Muscle of leg (tissue), 11 donors: Measurements from ENCODE around the gene BIRC7. TPM values are rescaled to one million over a fixed set of nuclear protein-coding genes. Genes with fewer than 3 reads are reported as not detected.
"Not testable (repeated sequence)": the region's sequence is repeated elsewhere in the genome, so short reads cannot be mapped to it uniquely, and the experiment has no call there.

Experiments
- DNase-seq: peaks from one replicate; pipeline ENCODE4 v3.0.0; 2013
- H3K27ac ChIP-seq: one replicate; pipeline ENCODE4 v1.5.1; 2013; ENCODE audit warnings: mild to moderate bottlenecking, low read length, control low read depth
- H3K27me3 ChIP-seq: one replicate; pipeline ENCODE4 v1.6.1; 2013; ENCODE audit warnings: low read length; ENCODE audit not compliant: control insufficient read depth, insufficient read depth
- H3K36me3 ChIP-seq: one replicate; pipeline ENCODE4 v1.6.1; 2013; ENCODE audit warnings: low read length; ENCODE audit not compliant: control insufficient read depth, insufficient read depth
- H3K4me1 ChIP-seq: one replicate; pipeline ENCODE4 v1.6.1; 2013; ENCODE audit warnings: low read length; ENCODE audit not compliant: control insufficient read depth, insufficient read depth
- H3K4me3 ChIP-seq: one replicate; pipeline ENCODE4 v1.5.1; 2013; ENCODE audit warnings: low read length, control low read depth
- H3K9me3 ChIP-seq: replicated peaks from 2 replicates; pipeline ENCODE4 v1.6.1; 2013; ENCODE audit warnings: low read depth, low read length; ENCODE audit not compliant: control insufficient read depth
- WGBS: methylation state at CpG from one replicate; pipeline ENCODE4 v1.1.5; 2013; ENCODE audit warnings: missing lambda C conversion rate; ENCODE audit not compliant: insufficient coverage; 5-methylcytosine and 5-hydroxymethylcytosine counted together
- polyA plus RNA-seq, 8 donors: library from polyadenylated mRNA; unstranded; fragments of 120-200 nt; gene quantifications; one replicate each; pipeline versions ENCODE4 v1.2.1 to v1.2.3, GENCODE V29; 2013; ENCODE audit warnings: inconsistent platforms in 1 of 8, low replicate concordance in 1 of 8; ENCODE audit not compliant: insufficient read length in 8 of 8, insufficient read depth in 1 of 8
- total RNA-seq: library from RNA; stranded (reverse); fragments of 120-200 nt; gene quantifications from one replicate; pipeline ENCODE4 v1.2.4, GENCODE V29; 2013

Gene BIRC7
- total and polyA plus RNA-seq, 9 donors, result 0.13 to 0.61 (median 0.22) TPM; not detected in 4

DNA sequence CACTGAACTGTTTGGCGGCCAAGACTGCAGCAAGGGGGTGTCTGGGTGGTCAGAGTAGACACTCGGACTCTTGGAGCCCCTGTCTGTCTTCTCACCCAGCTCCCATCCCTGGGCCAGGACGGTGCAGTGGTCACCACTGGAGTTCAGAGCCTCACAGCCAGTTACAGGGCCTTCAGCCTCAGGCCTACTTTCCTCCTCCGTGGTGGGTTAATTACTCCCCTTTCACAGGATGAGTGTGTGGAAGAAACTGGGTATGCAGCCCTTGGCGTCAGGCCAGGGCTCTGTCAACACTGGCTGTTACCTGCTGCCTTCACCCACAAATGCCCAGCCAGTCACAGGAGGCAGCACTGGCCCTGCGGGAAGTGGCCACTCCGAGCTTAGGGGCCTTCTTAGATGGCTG is 18.0 kb upstream of the BIRC7 start:
- H3K27me3 ChIP-seq, result peaks cover 4% of the 10 kb centered on the region
- WGBS, result 82% methylated on average over 3 of the region's 7 CpGs
- H3K36me3 ChIP-seq, result peaks cover 16% of the 10 kb centered on the region

DNA sequence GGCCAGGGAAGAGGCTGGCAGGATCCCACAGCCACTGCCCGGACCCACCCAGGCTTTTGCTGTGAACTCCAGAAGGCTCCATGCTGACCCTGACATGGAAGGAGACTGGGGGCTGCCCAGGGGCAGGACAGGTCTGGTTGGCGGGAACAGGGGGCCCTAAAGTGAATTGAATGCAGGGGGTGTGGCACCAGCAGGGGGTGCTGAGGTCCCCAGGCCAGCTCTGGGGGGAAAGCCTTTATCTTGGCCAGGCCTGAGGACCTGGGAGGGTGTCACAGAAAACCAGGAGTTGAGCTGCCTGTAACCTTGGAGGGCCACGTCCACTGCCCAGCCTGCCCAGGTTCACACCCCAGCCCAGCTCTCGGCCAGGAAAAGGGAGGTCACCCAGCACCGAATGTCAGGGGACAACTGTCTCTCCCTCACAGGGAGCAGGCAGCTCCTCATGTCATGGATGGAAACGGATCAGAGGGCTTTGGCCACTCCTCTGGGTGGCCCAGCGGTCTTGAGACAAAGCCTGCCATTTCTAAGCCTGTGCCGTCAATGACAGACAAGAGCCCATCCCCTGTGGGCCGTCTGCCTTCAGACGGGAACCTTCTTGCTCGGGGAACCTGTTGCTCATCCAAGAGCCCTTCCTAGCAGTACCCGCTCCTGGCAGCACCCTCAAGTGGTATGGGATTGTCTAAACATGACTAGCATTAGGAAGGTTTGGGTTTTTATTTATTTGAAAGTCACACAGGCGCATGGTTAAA is 16.8 kb upstream of the BIRC7 start:
- Histone ChIP-seq H3K36me3 (peaks cover 7% of the 10 kb centered on the region), H3K27me3 (peaks cover 4% of the 10 kb centered on the region), H3K9me3 (no peaks in the 10 kb centered on the region), H3K4me3 (no peak overlapping the region), H3K27ac (no peak overlapping the region), H3K4me1 (peaks cover 22% of the 10 kb centered on the region)
- WGBS, result 79% methylated on average over 7 of the region's 13 CpGs
- no peak for DNase-seq

More for the DNA sequence above, 18.0 kb upstream of the BIRC7 start:
- DNase-seq, result no peak
- H3K4me3 ChIP-seq, result no peak overlapping the region
- H3K9me3 ChIP-seq, result no peaks in the 10 kb centered on the region
- H3K27ac ChIP-seq, result no peak overlapping the region
- H3K4me1 ChIP-seq, result peaks cover 17% of the 10 kb centered on the region

GRCh38 chr20:63219447-63219821 is 16.3 kb upstream of the BIRC7 start:
- Histone ChIP-seq H3K4me1 (peaks cover 26% of the 10 kb centered on the region), H3K9me3 (no peaks in the 10 kb centered on the region), H3K36me3 (peaks cover 4% of the 10 kb centered on the region), H3K27ac (no peak overlapping the region), H3K27me3 (peaks cover 4% of the 10 kb centered on the region), H3K4me3 (no peak overlapping the region)
- no peak for DNase-seq
- WGBS, result 77% methylated on average over 8 of the region's 8 CpGs

DNA sequence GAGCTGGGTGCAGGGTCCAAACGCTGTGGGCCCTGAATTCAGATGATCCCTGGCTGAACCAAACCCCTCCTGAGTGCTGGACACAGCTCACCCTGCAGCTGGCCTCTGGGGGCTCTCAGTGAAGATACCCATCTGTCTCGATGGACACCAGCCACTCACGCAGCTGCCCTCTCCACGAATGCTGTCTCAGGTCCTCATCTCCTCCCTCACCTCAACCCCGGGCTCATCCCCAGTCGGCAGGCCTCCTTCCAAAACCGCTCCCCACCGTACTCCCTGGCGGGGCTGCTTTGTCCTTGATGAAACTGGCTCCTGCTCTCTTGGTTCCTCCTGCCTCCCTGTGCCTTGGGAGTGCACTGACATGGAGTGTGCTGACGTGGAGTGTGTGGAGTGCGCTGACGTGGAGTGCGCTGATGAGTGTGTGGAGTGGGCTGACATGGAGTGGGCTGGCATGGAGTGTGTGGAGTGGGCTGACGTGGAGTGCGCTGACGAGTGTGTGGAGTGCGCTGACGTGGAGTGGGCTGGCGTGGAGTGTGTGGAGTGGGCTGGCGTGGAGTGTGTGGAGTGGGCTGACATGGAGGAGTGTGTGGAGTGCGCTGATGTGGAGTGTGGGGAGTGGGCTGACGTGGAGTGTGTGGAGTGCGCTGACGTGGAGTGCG is 15.7 kb upstream of the BIRC7 start:
- Histone ChIP-seq H3K27me3 (peaks cover 4% of the 10 kb centered on the region), H3K4me3 (no peak overlapping the region), H3K9me3 (no peaks in the 10 kb centered on the region), H3K36me3 (no peaks in the 10 kb centered on the region), H3K27ac (no peak overlapping the region), H3K4me1 (peaks cover 28% of the 10 kb centered on the region)
- WGBS, result 72% methylated on average over 17 of the region's 25 CpGs
- DNase-seq, result no peak

- Histone ChIP-seq H3K4me1 (peaks cover 26% of the 10 kb centered on the region), H3K27me3 (peaks cover 4% of the 10 kb centered on the region), H3K27ac (no peak overlapping the region), H3K4me3 (no peak overlapping the region), H3K9me3 (no peaks in the 10 kb centered on the region), H3K36me3 (no peaks in the 10 kb centered on the region)
- DNase-seq, result no peak
- 32% methylated on average over 8 of the region's 9 CpGs for WGBS
Observed at GRCh38 chr20:63220696-63221399, 14.9 kb upstream of the BIRC7 start.

GRCh38 chr20:63221400-63222053 is 14.2 kb upstream of the BIRC7 start:
- H3K9me3 ChIP-seq, DNase-seq, H3K4me3 ChIP-seq, H3K36me3 ChIP-seq, H3K27me3 ChIP-seq, H3K27ac ChIP-seq: not testable (repeated sequence)
- 59% methylated on average over 6 of the region's 12 CpGs for whole genome bisulfite sequencing
- H3K4me1 ChIP-seq, result peaks cover 24% of the 10 kb centered on the region

DNA sequence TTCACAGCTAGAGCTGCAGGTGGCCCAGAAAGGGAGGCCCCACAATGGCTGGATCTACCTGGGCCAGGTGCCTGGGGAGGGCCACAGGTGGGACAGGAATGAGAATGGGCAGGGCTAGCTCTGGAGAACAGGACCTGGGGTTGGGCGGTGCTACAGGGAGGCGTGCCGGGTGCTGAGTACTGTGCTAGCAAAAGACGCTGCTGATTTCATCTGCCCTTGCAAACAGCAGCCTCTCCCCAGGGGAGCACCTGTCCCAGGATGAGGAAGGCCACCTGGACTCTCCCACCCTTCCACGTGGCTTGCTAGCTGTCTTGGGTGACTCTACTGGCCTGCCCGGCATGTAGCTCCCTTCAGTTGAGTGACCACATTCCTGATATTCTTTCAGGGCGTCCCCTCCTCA is 13.2 kb upstream of the BIRC7 start:
- no peak for DNase-seq
- peaks cover 18% of the 10 kb centered on the region for H3K4me1 ChIP-seq
- H3K4me3 ChIP-seq, result no peak overlapping the region
- H3K27ac ChIP-seq, result no peak overlapping the region
- 82% methylated on average over 4 of the region's 7 CpGs for WGBS
- peaks cover 7% of the 10 kb centered on the region for H3K27me3 ChIP-seq
- no peaks in the 10 kb centered on the region for H3K36me3 ChIP-seq
- H3K9me3 ChIP-seq, result no peaks in the 10 kb centered on the region

- 38% methylated on average over 9 of the region's 12 CpGs for WGBS
- H3K27me3 ChIP-seq, result peaks cover 7% of the 10 kb centered on the region
- no peaks in the 10 kb centered on the region for H3K36me3 ChIP-seq
- no peak overlapping the region for H3K4me3 ChIP-seq
- no peak overlapping the region for H3K27ac ChIP-seq
- no peak for DNase-seq
- H3K4me1 ChIP-seq, result peaks cover 18% of the 10 kb centered on the region
- H3K9me3 ChIP-seq, result no peaks in the 10 kb centered on the region
Observed at GRCh38 chr20:63223121-63223825, 12.4 kb upstream of the BIRC7 start.

- 79% methylated on average over 2 of the region's 6 CpGs for WGBS
- H3K4me1 ChIP-seq, result peaks cover 22% of the 10 kb centered on the region
Observed at GRCh38 chr20:63223826-63224207, 11.9 kb upstream of the BIRC7 start.

More at GRCh38 chr20:63223826-63224207, 11.9 kb upstream of the BIRC7 start:
- Histone ChIP-seq H3K27me3 (peaks cover 7% of the 10 kb centered on the region), H3K4me3 (no peak overlapping the region), H3K27ac (no peak overlapping the region), H3K36me3 (no peaks in the 10 kb centered on the region), H3K9me3 (no peaks in the 10 kb centered on the region)
- no peak for DNase-seq
